ENCODE measurements around the gene KLRF1.
"Not testable (repeated sequence)": the region's sequence is repeated elsewhere in the genome, so short reads cannot be mapped to it uniquely, and the experiment has no call there.

KLRF1 gene

GRCh38 chr12:9872742-9873141, 45.5 kb downstream of the KLRF1 start:
- TF ChIP-seq EZH2 (optimal IDR thresholded peaks at IDR 0.05; ENCODE audit: low read depth, low read length) (no peak), EZH2phosphoT487 (IDR thresholded peaks at IDR 0.05; ENCODE audit: low read length) (no peak), CTCF (IDR thresholded peaks at IDR 0.05; ENCODE audit: low read length) (no peak)
- Histone ChIP-seq H3K36me3 (replicated peaks; ENCODE audit: insufficient read depth, low read length) (no peaks in the 10 kb centered on the region), H3K27ac (ENCODE audit: low read length) (no peak overlapping the region), H3K9me3 (replicated peaks; ENCODE audit: insufficient read depth, low read length) (no peaks in the 10 kb centered on the region), H3K9ac (ENCODE audit: low read length) (no peak overlapping the region), H3K9me2 (replicated peaks; ENCODE audit: insufficient read depth, low read length) (no peaks in the 10 kb centered on the region), H2AFZ (ENCODE audit: low read length) (no peak overlapping the region), H3K27me3 (replicated peaks; ENCODE audit: insufficient read depth, low read length) (no peaks in the 10 kb centered on the region), H4K20me1 (ENCODE audit: insufficient read depth, low read length) (no peaks in the 10 kb centered on the region), H3F3A (ENCODE audit: insufficient read depth, low read length) (peaks cover 10% of the 10 kb centered on the region; the same call in 1 of the 2 replicates), H3K4me2 (ENCODE audit: low read depth, low read length) (no peak overlapping the region), H3K4me1 (ENCODE audit: low read length) (0 out of 2 replicates have a peak, but pooled peaks cover 4% of the 10 kb centered on the region), H3K79me2 (ENCODE audit: low read length) (no peaks in the 10 kb centered on the region), H3K4me3 (ENCODE audit: low read length) (no peak overlapping the region)
- DNase-seq, result no peak

- not testable (repeated sequence) for H3K4me1 ChIP-seq (ENCODE audit: low read length); H3K9me3 ChIP-seq (replicated peaks; ENCODE audit: insufficient read depth, low read length); H3K79me2 ChIP-seq (ENCODE audit: low read length); H3K9ac ChIP-seq (ENCODE audit: low read length); H3K27me3 ChIP-seq (replicated peaks; ENCODE audit: insufficient read depth, low read length); DNase-seq; H4K20me1 ChIP-seq (ENCODE audit: insufficient read depth, low read length); H2AFZ ChIP-seq (ENCODE audit: low read length); H3K4me3 ChIP-seq (ENCODE audit: low read length); H3F3A ChIP-seq (ENCODE audit: insufficient read depth, low read length); H3K36me3 ChIP-seq (replicated peaks; ENCODE audit: insufficient read depth, low read length); H3K9me2 ChIP-seq (replicated peaks; ENCODE audit: insufficient read depth, low read length); H3K27ac ChIP-seq (ENCODE audit: low read length); H3K4me2 ChIP-seq (ENCODE audit: low read depth, low read length)
These were observed 48.8 kb downstream of the KLRF1 start for GRCh38 chr12:9876120-9876519.

DNA sequence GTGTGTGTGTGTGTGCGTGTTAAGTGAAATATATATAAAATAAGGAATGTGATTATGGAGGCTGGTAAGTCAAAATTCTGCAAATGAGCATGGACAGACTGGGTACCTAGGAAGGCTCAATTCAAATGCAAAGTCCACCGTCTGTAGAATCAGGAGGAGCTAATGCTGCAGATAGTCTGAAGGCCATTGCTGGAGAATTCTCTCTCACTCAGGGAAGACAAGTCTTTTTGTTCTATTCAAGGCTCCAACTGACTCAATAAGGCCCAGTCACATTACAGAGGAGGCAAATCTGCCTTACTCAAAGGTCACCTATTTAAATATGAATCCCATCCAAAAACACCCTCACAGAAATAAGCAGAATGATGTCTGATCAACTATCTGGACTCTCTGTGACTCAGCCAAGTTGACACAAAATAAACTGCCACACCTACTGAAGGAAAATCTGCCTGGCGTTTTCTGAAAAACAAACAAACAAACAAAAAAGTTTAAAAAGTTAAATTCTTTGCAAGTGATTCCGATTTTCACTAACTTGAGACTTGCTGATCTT, 53.3 kb downstream of the KLRF1 start:
- peaks cover 11% of the 10 kb centered on the region for H3K4me1 ChIP-seq (ENCODE audit: low read length)
- H3K27me3 ChIP-seq (replicated peaks; ENCODE audit: insufficient read depth, low read length), result no peaks in the 10 kb centered on the region
- H3K9me3 ChIP-seq (replicated peaks; ENCODE audit: insufficient read depth, low read length), result no peaks in the 10 kb centered on the region
- H3K36me3 ChIP-seq (replicated peaks; ENCODE audit: insufficient read depth, low read length), result no peaks in the 10 kb centered on the region
- peak overlapping the region; percentile 46; the same call in 1 of the 2 replicates for H3K4me2 ChIP-seq (ENCODE audit: low read depth, low read length)
- no peak for TF ChIP-seq CTCF (IDR thresholded peaks at IDR 0.05; ENCODE audit: low read length)
- TF ChIP-seq EZH2phosphoT487 (IDR thresholded peaks at IDR 0.05; ENCODE audit: low read length), result no peak
- no peaks in the 10 kb centered on the region for H4K20me1 ChIP-seq (ENCODE audit: insufficient read depth, low read length)
- H3K9me2 ChIP-seq (replicated peaks; ENCODE audit: insufficient read depth, low read length), result no peaks in the 10 kb centered on the region
- no peaks in the 10 kb centered on the region for H3K79me2 ChIP-seq (ENCODE audit: low read length)
- no peak overlapping the region for H3K4me3 ChIP-seq (ENCODE audit: low read length)
- H2AFZ ChIP-seq (ENCODE audit: low read length), result no peak overlapping the region
- no peak overlapping the region for H3K9ac ChIP-seq (ENCODE audit: low read length)
- no peak overlapping the region for H3K27ac ChIP-seq (ENCODE audit: low read length)
- DNase-seq, result no peak
- no peaks in the 10 kb centered on the region for H3F3A ChIP-seq (ENCODE audit: insufficient read depth, low read length)

GRCh38 chr12:9881246-9881645, 54.0 kb downstream of the KLRF1 start, which contains the start of gene KLRF2:
Gene KLRF2 (plus strand): TSS chr12:9881489. CDS start chr12:9881596, 107 bp downstream.
- Histone ChIP-seq H3K27ac (ENCODE audit: low read length) (no peak within 1 kb of the TSS), H3F3A (ENCODE audit: insufficient read depth, low read length) (no peaks in the 10 kb centered on the region), H3K9me3 (replicated peaks; ENCODE audit: insufficient read depth, low read length) (no peaks in the 10 kb centered on the region), H2AFZ (ENCODE audit: low read length) (no peak within 1 kb of the TSS), H3K79me2 (ENCODE audit: low read length) (no peaks in the 10 kb centered on the region), H3K4me2 (ENCODE audit: low read depth, low read length) (peak within 1 kb of the TSS; percentile 46), H3K4me1 (ENCODE audit: low read length) (peaks cover 11% of the 10 kb centered on the region), H3K36me3 (replicated peaks; ENCODE audit: insufficient read depth, low read length) (no peaks in the 10 kb centered on the region), H3K27me3 (replicated peaks; ENCODE audit: insufficient read depth, low read length) (no peaks in the 10 kb centered on the region), H3K9ac (ENCODE audit: low read length) (no peak within 1 kb of the TSS), H3K4me3 (ENCODE audit: low read length) (no peak within 1 kb of the TSS), H3K9me2 (replicated peaks; ENCODE audit: insufficient read depth, low read length) (no peaks in the 10 kb centered on the region), H4K20me1 (ENCODE audit: insufficient read depth, low read length) (no peaks in the 10 kb centered on the region)
- DNase-seq, result peak; percentile 43
- TF ChIP-seq EZH2phosphoT487 (IDR thresholded peaks at IDR 0.05; ENCODE audit: low read length), result no peak
- TF ChIP-seq EZH2 (optimal IDR thresholded peaks at IDR 0.05; ENCODE audit: low read depth, low read length), result no peak
